ENCODE measurements around the gene TTLL8. TPM values are rescaled to one million over a fixed set of nuclear protein-coding genes. Genes with fewer than 3 reads are reported as not detected.

Gene TTLL8
- polyA plus RNA-seq, 1 experiment = not detected

- Histone ChIP-seq H3K36me3 (ENCODE audit: control insufficient read depth, insufficient read depth, low read length) (no peaks in the 10 kb centered on the region), H3K4me3 (ENCODE audit: low read depth, low read length) (no peak overlapping the region), H3K27me3 (ENCODE audit: control insufficient read depth, insufficient read depth, low read length) (peaks cover 1% of the 10 kb centered on the region)
- ChIA-PET POLR2A (no interaction called here), CTCF (no interaction called here)
- DNase-seq (ENCODE audit: low read depth) = no peak
- TF ChIP-seq CTCF (IDR thresholded peaks at IDR 0.05; ENCODE audit: insufficient read depth, low read depth, low read length) = no peak
Measured at GRCh38 chr22:49997932-49998717, 60.0 kb downstream of the TTLL8 start.

GRCh38 chr22:49997251-49997599 is 60.9 kb downstream of the TTLL8 start:
- peaks cover 1% of the 10 kb centered on the region for H3K27me3 ChIP-seq (ENCODE audit: control insufficient read depth, insufficient read depth, low read length)
- ChIA-PET POLR2A (no interaction called here), CTCF (no interaction called here)
- H3K36me3 ChIP-seq (ENCODE audit: control insufficient read depth, insufficient read depth, low read length) = no peaks in the 10 kb centered on the region
- DNase-seq (ENCODE audit: low read depth) = no peak
- no peak for TF ChIP-seq CTCF (IDR thresholded peaks at IDR 0.05; ENCODE audit: insufficient read depth, low read depth, low read length)
- no peak overlapping the region for H3K4me3 ChIP-seq (ENCODE audit: low read depth, low read length)

- TF ChIP-seq CTCF (IDR thresholded peaks at IDR 0.05; ENCODE audit: insufficient read depth, low read depth, low read length) = no peak
- no peak for DNase-seq (ENCODE audit: low read depth)
- Histone ChIP-seq H3K4me3 (ENCODE audit: low read depth, low read length) (no peak overlapping the region), H3K36me3 (ENCODE audit: control insufficient read depth, insufficient read depth, low read length) (no peaks in the 10 kb centered on the region), H3K27me3 (ENCODE audit: control insufficient read depth, insufficient read depth, low read length) (peaks cover 1% of the 10 kb centered on the region)
- ChIA-PET CTCF (interaction anchor here (0.6 to 5.2 kb wide), 2 partner anchors 66 to 221 kb away, joined by 3 to 39 read pairs; no protein-coding TSS in a partner anchor), POLR2A (no interaction called here)
Measured at GRCh38 chr22:49996518-49997250, 61.4 kb downstream of the TTLL8 start.

GRCh38 chr22:49996119-49996517 is 62.0 kb downstream of the TTLL8 start:
- ChIA-PET POLR2A (no interaction called here), CTCF (interaction anchor here (0.6 to 5.2 kb wide), 2 partner anchors 66 to 220 kb away, joined by 3 to 39 read pairs; no protein-coding TSS in a partner anchor)
- Histone ChIP-seq H3K4me3 (ENCODE audit: low read depth, low read length) (no peak overlapping the region), H3K36me3 (ENCODE audit: control insufficient read depth, insufficient read depth, low read length) (no peaks in the 10 kb centered on the region), H3K27me3 (ENCODE audit: control insufficient read depth, insufficient read depth, low read length) (no peaks in the 10 kb centered on the region; the same call in none of the 2 replicates)
- no peak for DNase-seq (ENCODE audit: low read depth)
- TF ChIP-seq CTCF (IDR thresholded peaks at IDR 0.05; ENCODE audit: insufficient read depth, low read depth, low read length) = no peak

- no peak for DNase-seq (ENCODE audit: low read depth)
- Histone ChIP-seq H3K4me3 (ENCODE audit: low read depth, low read length) (no peak overlapping the region), H3K27me3 (ENCODE audit: control insufficient read depth, insufficient read depth, low read length) (no peaks in the 10 kb centered on the region; the same call in 1 of the 2 replicates), H3K36me3 (ENCODE audit: control insufficient read depth, insufficient read depth, low read length) (no peaks in the 10 kb centered on the region)
- no peak for TF ChIP-seq CTCF (IDR thresholded peaks at IDR 0.05; ENCODE audit: insufficient read depth, low read depth, low read length)
- POLR2A ChIA-PET = no interaction called here
- CTCF ChIA-PET = interaction anchor here (0.6 to 5.2 kb wide), 4 partner anchors 10 to 219 kb away, joined by 3 to 39 read pairs (median 18); no protein-coding TSS in a partner anchor
Measured at GRCh38 chr22:49995361-49996118, 62.6 kb downstream of the TTLL8 start.
